Panc1 (cell line): Measurements from ENCODE around the gene PSMD3. TPM values are rescaled to one million over a fixed set of nuclear protein-coding genes. Genes with fewer than 3 reads are reported as not detected.

ENCODE experiments used
- ATAC-seq: fragments of 200-7000 bp; cut with Tn5 transposase; 2 replicates; pipeline ENCODE4 v1.9.1; 2020; ENCODE audit warnings: mild to moderate bottlenecking, moderate library complexity
- BruUV-seq: library from RNA; stranded (reverse); fragments of 400-500 nt; replicated peaks from 2 replicates; lab custom pipeline; 2021; lab: Mats Ljungman, UMichigan
- CTCF ChIA-PET: fragments of 300-600 bp; sonication (Branson Sonifier 250); formaldehyde crosslinking; loops from one replicate; lab custom pipeline; 2022; ENCODE audit warnings: antibody characterized with exemption; lab: Charles Lee
- POLR2A ChIA-PET: fragments of 300-600 bp; sonication (Branson Sonifier 250); formaldehyde crosslinking; loops from one replicate; lab custom pipeline; 2022; ENCODE audit warnings: antibody characterized with exemption; lab: Charles Lee
- DNase-seq: peaks from one replicate; pipeline ENCODE4 v3.0.0-alpha.2; 2010; ENCODE audit warnings: low read depth, low spot score
- H3K27ac ChIP-seq: 2 replicates; pipeline ENCODE4 v1.5.1; 2011; ENCODE audit warnings: mild to moderate bottlenecking, low read length, inconsistent platforms
- H3K27me3 ChIP-seq: fragments of 200-500 bp; sonication (Bioruptor generic); 2 replicates; pipeline ENCODE4 v1.6.0; 2014; ENCODE audit warnings: low read length, inconsistent platforms; ENCODE audit not compliant: control insufficient read depth, insufficient read depth
- H3K36me3 ChIP-seq: fragments of 200-500 bp; sonication (Bioruptor generic); 2 replicates; pipeline ENCODE4 v1.5.1; 2014; ENCODE audit warnings: inconsistent platforms, mild to moderate bottlenecking, low read length, moderate library complexity; ENCODE audit not compliant: control insufficient read depth, insufficient read depth
- H3K4me1 ChIP-seq: 2 replicates; pipeline ENCODE4 v1.5.1; 2011; ENCODE audit warnings: inconsistent platforms, mild to moderate bottlenecking, low read length, moderate library complexity; ENCODE audit not compliant: control insufficient read depth, insufficient read depth
- H3K4me3 ChIP-seq, 2 experiments: 2 replicates each; pipeline ENCODE4 v1.5.1; 2011 to 2012; ENCODE audit warnings: low read depth in 2 of 2, low read length in 2 of 2, mild to moderate bottlenecking in 2 of 2, inconsistent platforms in 1 of 2, moderate library complexity in 1 of 2
- H3K9me3 ChIP-seq: fragments of 200-500 bp; sonication (Bioruptor generic); 2 replicates; pipeline ENCODE4 v1.5.1; 2014; ENCODE audit warnings: low read depth, mild to moderate bottlenecking, inconsistent platforms, low read length, moderate library complexity; ENCODE audit not compliant: control insufficient read depth, insufficient read depth
- CTCF ChIP-seq: fragments of 450-650 bp; IDR thresholded peaks from 2 replicates; pipeline ENCODE4 v1.5.1; 2017; ENCODE audit warnings: mild to moderate bottlenecking
- POLR2AphosphoS5 ChIP-seq: IDR thresholded peaks from 2 replicates; pipeline ENCODE4 v1.6.1; 2012; ENCODE audit warnings: mild to moderate bottlenecking, low read depth, low read length, moderate library complexity
- REST ChIP-seq, 2 experiments: IDR thresholded peaks; 2 replicates each; pipeline ENCODE4 v1.6.1; 2011 to 2012; ENCODE audit warnings: low read depth in 2 of 2, control low read depth in 1 of 2, low read length in 1 of 2, mild to moderate bottlenecking in 1 of 2, moderate library complexity in 1 of 2; ENCODE audit not compliant: insufficient read depth in 1 of 2
- SIN3A ChIP-seq: IDR thresholded peaks from 2 replicates; pipeline ENCODE4 v1.6.1; 2012; ENCODE audit warnings: low read depth, mild to moderate bottlenecking, low read length, moderate library complexity, borderline replicate concordance; ENCODE audit not compliant: insufficient read depth
- TCF7L2 ChIP-seq: IDR thresholded peaks from 2 replicates; pipeline ENCODE4 v1.6.1; 2011; ENCODE audit warnings: mild to moderate bottlenecking, low read depth, low read length, inconsistent platforms
- in situ Hi-C: cut with HindIII; loops from 2 replicates; pipeline ENCODE4 v1.10.0; 2016; ENCODE audit warnings: low sequenced_read_pairs, low pct_unique_long_range_greater_than_20kb
- intact Hi-C: fragments of 100-400 bp; cut with micrococcal nuclease; formaldehyde crosslinking; loops from one replicate; pipeline ENCODE4 v1.10.0; 2022; ENCODE audit not compliant: unreplicated experiment
- total RNA-seq: library from RNA; stranded (reverse); gene quantifications from one replicate; pipeline ENCODE4 v1.2.1, GENCODE V29; 2021; ENCODE audit not compliant: unreplicated experiment

The PSMD3 gene
- total RNA-seq, 1 experiment from 2014 or later: 175 TPM

GRCh38 chr17:40032322-40033320 lies 52.0 kb downstream of the PSMD3 start:
- no TSS peak for BruUV-seq
- H3K36me3 ChIP-seq: peaks cover 3% of the 10 kb centered on the region; the same call in 1 of the 2 replicates
- intact Hi-C loops (no loop called here), in situ Hi-C loops (no loop called here)
- ChIA-PET POLR2A (no interaction called here), CTCF (interaction anchor here (0.8 to 0.9 kb wide), 2 partner anchors 29 to 273 kb away, joined by 3 read pairs; no protein-coding TSS in a partner anchor)
- ATAC-seq (no peak), DNase-seq (no peak)
- H3K9me3 ChIP-seq: no peaks in the 10 kb centered on the region
- no peaks in the 10 kb centered on the region for H3K27me3 ChIP-seq
- no peaks in the 10 kb centered on the region for H3K4me1 ChIP-seq
- TF ChIP-seq SIN3A (no peak), TCF7L2 (no peak), REST (IDR thresholded peaks at IDR 0.05; ENCODE audit: insufficient read depth in 1 of 2, low read depth in 2 of 2, low read length in 1 of 2) (no peak), POLR2AphosphoS5 (no peak), CTCF (no peak)
- H3K27ac ChIP-seq: no peak overlapping the region
- H3K4me3 ChIP-seq: no peak overlapping the region

- in situ Hi-C loops (no loop called here), intact Hi-C loops (no loop called here)
- no peak for TF ChIP-seq CTCF
- ChIA-PET POLR2A (no interaction called here), CTCF (no interaction called here)
- no peak for DNase-seq
- Histone ChIP-seq H3K27me3 (no peaks in the 10 kb centered on the region), H3K4me1 (no peaks in the 10 kb centered on the region), H3K9me3 (no peaks in the 10 kb centered on the region), H3K27ac (no peak overlapping the region), H3K4me3 (no peak overlapping the region), H3K36me3 (peaks cover 3% of the 10 kb centered on the region; the same call in 1 of the 2 replicates)
- BruUV-seq: no TSS peak
- ATAC-seq: no peak
Observed at GRCh38 chr17:40033339-40033738, 52.7 kb downstream of the PSMD3 start.
